ENCODE measurements around the gene MRPL20.
"Not testable (repeated sequence)": the region's sequence is repeated elsewhere in the genome, so short reads cannot be mapped to it uniquely, and the experiment has no call there.

MRPL20 gene

DNA sequence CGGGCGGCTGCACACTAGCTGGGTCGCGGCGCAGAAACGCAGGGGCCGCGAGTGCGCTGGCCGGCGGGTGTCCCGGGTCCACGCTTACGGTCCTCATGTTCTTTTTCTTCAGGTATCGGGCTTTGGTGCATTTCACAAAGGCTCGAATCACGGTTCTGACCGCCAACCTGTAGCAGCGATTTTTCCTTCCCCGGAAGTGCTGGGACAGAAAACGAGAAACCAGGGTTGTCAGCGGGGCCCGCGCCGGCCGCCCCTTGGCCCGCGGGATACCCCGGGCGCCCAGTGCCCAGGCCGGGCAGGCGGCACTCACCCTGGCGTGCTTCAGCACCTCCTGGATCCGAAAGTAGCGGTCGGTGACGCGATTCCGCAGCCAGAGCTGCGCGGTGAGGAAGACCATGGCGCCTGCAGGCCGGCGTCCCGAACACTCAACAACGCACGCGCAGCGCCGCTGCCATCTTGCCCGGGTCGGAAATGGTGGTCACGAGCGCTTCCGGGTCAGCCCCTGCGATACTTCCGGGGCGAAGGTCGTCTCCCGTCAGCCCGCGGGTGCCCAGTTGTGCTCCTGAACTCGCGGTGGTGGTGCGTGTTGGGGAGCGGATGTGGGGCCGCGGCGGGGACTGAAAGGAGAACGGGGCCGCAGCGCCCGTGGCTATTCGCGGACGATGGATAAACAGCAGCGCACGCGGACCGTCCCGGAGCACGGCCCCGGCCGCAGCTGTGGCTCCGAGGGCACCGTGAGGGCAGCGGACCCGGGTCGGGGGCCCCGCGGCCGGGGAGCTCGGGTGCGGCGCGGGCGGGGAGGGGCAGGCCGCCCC lies at the start of gene MRPL20:
Gene MRPL20, minus strand, starts transcription at position 473 of the 815 bp plus-strand sequence. Its CDS starts 76 bp downstream, at position 397.
- peak in 55 of 56 donors; percentile 49 to 96 (median 90) for DNase-seq

GRCh38 chr1:1456683-1457255 lies 49.7 kb upstream of the MRPL20 start:
- DNase-seq = not testable (repeated sequence)

GRCh38 chr1:1455934-1456333 lies 48.8 kb upstream of the MRPL20 start:
- not testable (repeated sequence) for DNase-seq

DNA sequence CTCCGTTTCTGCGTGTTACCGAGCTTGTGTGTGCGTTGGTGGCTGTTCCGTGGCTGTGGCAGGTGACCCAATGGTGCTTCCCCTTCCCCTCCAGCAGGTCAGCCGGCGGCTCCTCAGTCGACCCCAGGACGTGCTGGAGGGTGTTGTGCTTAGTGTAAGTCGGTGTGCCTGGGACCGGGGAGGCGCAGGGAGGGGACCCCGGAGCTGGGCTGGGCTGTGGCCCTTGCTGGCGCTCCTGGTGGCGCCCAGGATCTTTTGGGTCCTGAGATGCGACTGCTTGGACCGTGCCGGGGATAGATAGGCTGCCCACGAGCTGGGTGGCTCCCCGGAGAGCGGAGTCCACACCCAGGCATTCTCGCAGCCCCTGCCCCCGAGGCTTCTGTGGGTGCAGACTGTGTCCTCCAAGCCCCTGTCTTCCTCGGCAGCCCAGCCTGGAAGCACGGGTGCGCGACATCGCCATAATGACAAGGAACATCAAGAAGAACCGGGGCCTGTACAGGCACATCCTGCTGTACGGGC lies 48.3 kb upstream of the MRPL20 start:
- DNase-seq = no peak

DNA sequence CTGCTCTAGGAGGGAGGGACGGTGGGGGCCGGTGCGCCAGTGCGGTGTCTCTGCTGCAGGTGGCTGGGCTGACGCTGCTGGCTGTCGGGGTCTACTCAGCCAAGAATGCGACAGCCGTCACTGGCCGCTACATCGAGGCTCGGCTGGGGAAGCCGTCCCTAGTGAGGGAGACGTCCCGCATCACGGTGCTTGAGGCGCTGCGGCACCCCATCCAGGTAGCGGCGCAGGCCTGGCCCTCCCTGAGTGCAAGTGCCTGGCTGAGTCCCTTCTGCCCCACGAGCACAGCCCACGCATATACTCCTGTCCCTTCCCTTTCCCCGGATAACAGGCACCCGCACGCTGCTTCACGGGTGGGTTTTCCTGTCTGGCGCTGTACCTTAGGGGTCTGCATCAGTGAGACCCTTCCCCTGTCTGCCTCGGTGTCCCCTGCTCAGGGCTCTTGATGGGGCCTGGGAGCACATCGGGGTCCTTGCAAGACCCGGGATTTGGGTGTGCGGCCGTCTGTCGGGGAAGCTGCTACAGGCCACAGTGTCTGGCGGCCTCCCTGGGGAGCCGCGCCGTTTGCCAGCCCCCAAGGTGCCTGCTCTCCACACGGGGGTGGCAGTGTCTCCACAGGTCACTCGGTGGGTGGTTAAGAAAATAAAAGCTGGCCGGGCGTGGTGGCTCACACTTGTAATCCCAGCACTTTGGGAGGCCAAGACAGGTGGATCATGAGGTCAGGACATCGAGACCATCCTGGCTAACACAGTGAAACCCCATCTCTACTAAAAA lies 47.4 kb upstream of the MRPL20 start:
- DNase-seq = not testable (repeated sequence)

DNA sequence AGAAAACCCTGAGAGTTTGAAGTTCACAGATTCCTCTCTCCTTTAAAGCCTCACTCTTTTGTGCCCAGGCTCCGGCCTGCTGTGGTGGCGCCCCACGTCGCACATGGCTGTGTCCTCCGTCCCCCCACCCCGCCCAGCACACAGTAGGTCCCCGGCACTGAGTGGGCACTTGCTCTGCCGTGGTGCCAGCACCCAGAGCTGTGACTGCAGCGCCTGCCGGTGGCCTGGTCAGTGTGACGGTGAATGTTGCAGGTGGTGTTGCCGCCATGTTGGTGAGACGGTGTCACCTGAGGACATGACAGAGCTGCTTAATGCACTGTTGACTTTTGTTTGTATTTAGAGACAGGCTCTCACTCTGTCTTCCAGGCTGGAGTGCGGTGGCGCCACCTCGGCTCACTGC lies 45.8 kb upstream of the MRPL20 start:
- no peak for DNase-seq

- not testable (repeated sequence) for DNase-seq
Observed at GRCh38 chr1:1452365-1452739, 45.3 kb upstream of the MRPL20 start.

GRCh38 chr1:1451696-1452364 lies 44.7 kb upstream of the MRPL20 start:
- no peak for DNase-seq

GRCh38 chr1:1450616-1451015 lies 43.5 kb upstream of the MRPL20 start:
- not testable (repeated sequence) for DNase-seq

GRCh38 chr1:1449099-1449739 lies 42.1 kb upstream of the MRPL20 start, which contains the start of gene ATAD3C:
Gene ATAD3C (plus strand): TSS chr1:1449689. CDS start chr1:1450684, 995 bp downstream.
- DNase-seq = no peak

GRCh38 chr1:1446631-1447030 lies 39.5 kb upstream of the MRPL20 start:
- not testable (repeated sequence) for DNase-seq

DNA sequence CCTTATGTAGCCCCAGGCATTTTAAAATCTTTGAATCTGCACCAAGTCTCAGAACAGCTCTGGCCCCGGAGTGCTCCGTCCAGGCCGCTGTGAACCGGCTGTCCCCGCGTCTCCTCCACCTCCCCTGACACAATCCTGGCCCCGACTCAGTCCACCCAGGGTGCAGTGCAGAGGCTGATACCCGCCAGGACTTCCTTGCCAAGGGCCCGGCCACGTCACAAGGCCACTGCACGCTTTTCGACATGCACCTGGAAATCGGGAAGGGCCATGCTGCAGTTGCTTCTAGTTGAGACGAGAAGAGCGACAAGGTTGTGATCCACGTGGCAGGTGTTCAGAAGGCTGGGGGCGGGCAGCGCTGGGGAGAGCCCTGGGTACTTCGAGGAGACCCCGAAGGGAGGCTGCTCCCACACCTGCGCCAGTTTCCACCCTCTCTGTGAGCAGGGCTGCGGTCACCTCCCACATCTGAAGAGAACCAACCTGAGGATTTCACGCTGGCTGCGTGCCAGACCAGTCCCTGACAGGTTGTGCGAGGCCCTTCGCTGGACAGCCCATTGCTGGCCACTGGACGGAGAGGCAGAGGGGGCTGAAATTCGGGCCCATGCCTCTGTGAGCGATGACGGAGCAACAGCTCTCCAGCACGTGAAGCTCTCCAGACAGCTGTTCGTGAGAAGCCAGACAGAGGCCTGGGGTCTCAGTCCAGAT lies 35.1 kb upstream of the MRPL20 start:
- no peak for DNase-seq

- DNase-seq = peak in 19 of 56 donors; percentile 8 to 72 (median 33)
Observed at GRCh38 chr1:1441002-1441888, 34.2 kb upstream of the MRPL20 start.

DNA sequence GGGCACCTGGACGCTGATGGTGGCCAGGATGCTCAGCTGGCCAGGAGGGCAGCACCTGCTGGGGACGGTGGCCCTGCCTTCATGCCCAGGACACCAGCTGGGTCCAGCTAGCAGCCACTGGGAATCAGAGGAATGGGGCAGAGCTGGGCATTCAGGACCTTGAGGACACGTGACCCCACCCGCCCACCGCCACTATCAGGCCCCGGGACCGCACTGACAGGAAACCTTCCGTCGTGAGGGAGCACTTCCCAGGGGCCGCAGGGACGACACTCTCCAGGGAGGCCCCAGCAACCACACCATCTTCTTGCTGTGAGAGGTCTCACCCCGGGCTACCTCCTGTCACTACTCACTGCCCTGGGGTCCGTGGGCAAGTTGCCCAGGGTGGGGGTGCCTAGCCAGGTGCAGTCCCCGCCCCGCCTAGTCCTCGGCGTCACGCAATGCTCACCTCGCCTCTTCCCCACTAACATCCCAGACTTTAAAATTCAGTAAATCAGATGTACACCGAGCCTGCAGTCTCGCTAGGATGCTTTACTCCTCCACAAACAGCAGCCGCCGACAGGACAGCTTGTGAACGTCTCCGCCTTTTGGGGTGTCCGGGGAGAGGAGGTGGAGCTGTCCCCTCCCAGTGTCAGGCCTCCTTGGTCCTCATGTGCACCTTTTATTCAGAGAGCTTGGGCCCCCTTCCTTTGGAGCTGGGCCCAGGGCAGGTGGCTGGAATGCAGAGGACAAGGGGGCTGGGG lies 33.3 kb upstream of the MRPL20 start:
- peak in 2 of 56 donors; percentile 17 to 18 for DNase-seq

DNA sequence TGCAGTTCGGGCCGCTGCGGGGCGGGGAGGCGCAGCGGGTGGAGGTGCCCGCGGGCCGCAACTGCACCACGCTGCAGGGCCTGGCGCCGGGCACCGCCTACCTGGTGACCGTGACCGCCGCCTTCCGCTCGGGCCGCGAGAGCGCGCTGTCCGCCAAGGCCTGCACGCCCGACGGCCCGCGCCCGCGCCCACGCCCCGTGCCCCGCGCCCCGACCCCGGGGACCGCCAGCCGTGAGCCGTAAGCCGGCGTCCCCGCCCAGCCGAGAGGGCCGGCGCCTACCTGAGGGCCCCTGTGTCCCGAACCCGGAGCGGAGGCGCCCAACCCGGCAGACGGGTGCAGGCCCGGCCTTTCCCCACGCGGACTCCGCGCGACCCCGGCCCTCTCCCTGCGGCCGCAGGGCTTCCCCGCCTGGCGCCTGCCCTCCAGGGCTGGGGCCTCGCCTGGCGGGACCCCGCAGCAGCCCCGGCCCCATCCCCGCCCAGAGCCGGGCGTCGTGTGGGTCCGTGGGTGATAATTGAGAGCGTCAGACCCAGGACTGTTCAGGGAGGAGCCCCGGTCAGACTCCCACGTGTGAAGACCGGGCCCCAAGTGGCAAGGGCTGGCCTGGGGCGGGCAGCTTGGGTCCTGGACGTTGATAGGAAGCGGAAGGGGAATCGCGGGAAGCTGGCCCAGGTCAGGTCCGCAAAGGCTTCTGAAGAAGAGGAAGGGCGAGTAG lies 32.6 kb upstream of the MRPL20 start:
- no peak for DNase-seq

DNA sequence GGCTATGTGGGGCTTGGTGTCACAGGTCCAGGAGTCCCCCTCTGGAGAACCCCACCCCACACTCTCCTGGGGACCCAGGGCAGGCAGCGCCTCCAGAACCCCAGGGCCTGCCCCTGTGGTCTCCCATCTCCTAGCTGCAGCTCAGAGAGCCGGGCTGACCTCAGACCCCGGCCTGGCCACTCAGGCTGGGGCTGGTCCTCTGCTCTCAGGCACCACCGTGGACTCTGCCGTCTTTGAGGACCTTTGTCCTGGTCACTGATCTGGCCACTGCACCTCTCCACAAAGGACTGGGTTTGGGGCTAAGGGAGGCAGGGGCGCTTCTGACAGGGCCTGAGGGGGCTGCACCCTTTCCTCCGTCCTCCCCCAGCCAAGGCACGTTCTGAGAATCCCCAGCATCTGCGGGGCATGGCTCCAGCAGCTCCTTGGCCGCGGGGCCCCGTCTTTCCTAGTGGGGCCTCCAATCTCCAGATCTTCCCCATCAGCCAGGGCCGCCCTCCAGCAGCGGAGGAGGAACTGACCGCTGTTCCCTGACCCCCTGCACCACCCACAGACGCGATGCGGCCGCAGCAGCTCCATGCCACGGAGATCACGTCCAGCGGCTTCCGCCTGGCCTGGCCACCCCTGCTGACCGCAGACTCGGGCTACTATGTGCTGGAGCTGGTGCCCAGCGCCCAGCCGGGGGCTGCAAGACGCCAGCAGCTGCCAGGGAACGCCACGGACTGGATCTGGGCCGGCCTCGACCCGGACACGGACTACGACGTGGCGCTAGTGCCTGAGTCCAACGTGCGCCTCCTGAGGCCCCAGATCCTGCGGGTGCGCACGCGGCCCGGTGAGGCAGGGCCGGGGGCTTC lies 31.7 kb upstream of the MRPL20 start:
- no peak for DNase-seq

All from nucleus accumbens (tissue), 56 donors.